ENCODE data around the gene MS4A18.

MS4A18 gene

DNA sequence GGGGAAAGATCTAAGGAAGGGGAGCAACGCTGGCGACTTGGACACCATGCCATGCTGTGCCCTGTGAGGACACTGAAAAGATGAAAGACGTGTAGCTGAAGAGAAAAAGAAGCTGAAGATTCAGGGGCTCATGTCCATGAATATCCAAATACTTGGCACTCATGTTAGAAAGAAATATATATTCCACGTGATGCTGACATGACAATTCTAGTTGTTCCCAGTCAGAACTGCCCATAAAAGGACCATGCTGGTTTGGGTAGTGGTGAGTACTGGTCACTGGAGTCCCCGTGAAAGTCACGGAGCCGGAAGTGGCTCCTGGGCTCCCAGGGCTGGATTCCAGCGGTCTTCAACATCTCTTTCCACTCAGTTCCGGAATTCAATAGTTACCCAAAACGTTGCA, 42.0 kb downstream of the MS4A18 start:
- no peak for DNase-seq (ENCODE audit: low read depth, low spot score)

DNA sequence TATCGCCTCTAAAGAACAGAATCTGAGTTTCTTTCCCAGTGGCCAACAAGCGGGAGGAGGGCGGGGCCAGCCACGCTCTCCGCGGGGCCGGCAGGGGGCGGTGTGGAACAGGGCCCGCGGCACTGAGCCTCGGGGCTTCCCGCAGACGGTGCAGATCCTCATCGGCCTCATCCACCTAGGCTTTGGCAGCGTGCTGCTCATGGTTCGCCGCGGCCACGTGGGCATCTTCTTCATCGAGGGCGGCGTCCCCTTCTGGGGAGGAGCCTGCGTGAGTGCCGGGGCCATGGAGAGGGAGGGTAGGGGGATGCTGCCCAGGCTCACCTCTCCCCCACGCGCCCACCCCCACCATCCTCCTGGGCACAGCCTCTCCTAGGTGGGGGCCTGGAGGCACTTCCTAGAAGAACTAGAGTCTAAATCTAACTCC, 42.9 kb downstream of the MS4A18 start:
- DNase-seq (ENCODE audit: low read depth, low spot score) = no peak

DNA sequence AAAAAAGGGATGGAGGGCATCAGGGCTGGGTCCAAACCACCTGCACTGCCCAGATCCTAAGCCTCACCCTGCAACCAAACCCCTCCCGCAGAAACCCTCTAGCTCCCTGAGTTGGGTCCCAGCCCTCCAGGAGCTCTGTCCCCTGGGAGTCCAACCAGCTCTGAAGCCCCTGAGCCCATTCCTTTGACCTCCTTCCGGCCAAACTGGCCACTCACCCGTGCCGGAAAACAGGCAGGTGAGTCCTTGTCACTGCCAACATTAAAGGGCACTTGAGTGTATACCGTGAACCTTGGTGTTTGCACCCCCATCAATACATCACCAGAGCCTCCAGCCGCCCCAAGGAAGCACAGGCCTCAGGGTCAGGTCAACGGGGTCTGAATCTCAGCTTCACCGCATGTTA, 43.7 kb downstream of the MS4A18 start:
- DNase-seq (ENCODE audit: low read depth, low spot score) = no peak

DNA sequence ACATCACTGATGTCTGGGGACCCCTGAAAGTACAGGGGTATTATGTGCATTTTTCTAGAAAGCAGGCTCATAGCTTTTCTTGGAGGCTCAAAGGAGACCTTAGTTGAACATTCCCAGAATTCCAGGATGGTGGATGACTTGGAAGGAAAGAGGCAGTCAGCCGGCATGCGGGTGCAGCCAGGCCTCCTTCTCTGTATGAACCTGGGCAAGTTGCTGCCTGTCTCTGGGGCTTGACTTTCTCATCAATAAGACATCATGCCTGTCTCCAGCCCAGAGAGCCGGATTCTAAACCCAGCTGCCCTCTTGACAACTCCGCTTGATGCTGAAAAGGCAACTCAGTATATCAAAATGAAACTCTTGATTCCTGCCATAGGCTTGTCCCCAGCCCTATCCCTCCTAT, 44.8 kb downstream of the MS4A18 start:
- DNase-seq (ENCODE audit: low read depth, low spot score) = no peak

DNA sequence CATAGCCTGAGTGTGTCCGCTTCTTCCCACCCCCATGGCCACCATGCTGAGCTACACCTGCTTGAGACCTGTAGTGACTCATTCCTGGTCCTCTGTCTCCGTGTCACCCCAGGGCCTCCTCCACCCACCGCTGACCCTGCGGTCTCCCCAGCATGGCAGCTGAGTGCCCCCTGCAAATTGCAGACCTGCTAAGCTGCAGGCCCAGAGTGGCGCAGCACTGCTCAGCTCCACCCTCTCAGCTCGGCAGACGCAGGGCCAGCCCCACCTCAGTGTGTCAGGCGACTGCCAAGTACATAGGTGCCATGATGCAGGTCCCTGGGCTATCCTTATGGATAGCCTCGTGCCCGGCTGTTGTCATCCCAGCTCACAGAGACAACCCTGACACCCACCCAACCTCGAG, 45.3 kb downstream of the MS4A18 start:
- no peak for DNase-seq (ENCODE audit: low read depth, low spot score)

DNA sequence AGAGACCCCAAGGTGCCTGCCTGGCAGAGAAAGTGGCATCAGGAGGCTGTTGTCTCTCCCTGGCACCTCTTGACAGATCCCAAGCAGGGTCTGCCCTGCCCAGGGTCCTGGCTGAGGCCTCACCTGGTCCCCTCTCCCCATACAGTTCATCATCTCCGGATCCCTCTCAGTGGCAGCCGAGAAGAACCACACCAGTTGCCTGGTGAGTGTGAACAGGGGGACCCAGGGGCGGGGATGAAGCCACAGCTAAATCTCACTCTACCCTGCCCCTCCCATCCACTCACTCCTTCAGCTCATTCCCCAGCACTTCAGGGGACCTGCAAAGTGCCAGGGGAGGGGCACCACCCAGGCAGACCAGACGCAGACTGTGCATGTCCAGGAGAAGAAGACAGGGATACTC, 46.6 kb downstream of the MS4A18 start:
- no peak for DNase-seq (ENCODE audit: low read depth, low spot score)

DNA sequence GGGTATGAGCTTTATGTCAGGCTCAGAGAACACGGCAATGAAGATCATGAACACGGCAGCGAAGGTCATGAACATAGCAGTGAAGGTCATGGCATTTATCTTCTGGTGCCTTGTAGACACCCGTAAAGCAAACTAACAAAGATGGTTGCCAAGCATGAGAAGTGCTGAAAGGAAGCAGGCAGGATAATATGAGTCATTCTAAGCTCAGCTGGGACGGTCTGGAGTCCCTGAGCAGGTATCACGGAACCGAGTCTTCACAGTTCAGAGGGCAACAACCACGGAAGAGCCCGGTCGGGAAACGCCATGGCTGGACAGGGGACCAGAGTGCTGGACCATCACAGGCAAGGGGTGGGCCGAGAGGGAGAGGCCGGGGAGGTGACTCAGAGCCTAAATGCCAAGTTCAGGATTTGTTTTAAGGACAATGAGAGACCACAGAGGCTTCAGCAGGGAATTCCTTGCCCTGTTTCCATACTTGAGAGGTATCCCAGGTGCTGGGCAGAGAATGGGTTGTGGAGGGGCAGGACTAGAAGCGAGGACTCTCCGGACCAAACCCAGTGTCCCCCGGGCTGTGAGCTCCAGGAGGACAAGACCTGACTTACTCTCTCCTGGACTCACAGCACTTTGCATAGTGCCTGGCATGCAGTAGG, 47.5 kb downstream of the MS4A18 start:
- no peak for DNase-seq (ENCODE audit: low read depth, low spot score)

DNA sequence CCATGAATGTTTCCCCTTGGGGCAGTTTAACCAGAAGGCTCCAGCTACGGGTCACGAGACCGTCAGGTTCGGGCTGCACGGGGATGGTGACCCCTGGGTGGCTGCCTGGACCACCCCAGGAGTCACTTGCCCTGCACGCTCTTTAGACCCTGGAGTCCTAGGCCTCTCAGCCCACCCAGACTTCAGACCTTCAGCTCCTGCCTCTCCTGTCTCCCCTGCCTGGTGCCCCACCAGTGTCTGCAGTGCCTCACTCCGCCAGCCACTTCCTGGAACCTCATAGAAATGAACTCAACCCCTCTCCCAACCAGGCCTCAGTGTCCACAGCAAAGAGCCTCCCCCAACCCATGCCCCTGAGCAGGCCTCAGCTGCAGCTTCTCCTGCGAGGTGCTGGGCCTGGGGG, 48.1 kb downstream of the MS4A18 start:
- DNase-seq (ENCODE audit: low read depth, low spot score) = no peak

DNA sequence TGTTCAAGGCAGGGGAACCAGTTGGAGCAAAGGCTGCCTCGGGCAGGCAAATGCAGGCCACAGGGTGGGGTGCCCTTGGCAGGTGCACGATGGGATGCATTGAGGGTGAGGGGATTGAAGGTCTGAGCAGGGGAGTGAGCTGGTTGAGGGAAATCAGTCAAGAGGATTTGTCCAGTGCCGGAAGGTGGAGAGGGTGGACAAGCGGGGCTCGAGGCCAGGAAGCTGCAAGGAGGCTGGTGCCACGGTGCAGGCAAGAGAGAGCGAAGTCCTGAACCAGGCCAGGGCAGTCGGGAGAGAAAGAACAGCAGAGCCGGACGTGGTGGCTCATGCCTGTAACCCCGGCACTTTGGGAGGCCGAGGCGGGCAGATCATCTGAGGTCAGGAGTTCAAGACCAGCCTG, 50.2 kb downstream of the MS4A18 start:
- no peak for DNase-seq (ENCODE audit: low read depth, low spot score)

DNA sequence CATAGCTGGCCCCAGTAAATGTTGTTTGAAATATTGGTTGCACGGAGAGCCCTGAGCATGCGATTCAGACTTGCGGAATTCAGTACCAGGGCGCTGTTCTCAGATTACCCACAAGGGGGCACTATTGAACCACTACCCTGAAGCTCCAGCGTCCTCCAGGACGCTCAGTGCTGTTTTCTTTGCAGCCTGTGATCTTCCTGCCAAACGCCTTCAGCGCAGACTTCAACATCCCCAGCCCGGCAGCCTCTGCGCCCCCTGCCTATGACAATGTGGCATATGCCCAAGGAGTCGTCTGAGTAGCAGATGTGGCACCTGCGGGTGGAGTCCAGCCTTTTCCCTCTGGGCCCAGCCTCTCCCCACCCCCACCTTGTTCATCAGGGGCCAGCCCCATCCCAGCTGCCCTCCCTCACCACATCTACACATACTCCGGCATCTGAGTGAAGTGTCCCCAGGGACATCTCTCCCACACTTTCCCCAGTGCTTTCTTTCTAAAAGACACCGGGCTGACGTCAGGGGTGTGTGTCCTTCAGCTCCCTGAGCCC, 51.0 kb downstream of the MS4A18 start:
- DNase-seq (ENCODE audit: low read depth, low spot score) = peak; percentile 52

DNA sequence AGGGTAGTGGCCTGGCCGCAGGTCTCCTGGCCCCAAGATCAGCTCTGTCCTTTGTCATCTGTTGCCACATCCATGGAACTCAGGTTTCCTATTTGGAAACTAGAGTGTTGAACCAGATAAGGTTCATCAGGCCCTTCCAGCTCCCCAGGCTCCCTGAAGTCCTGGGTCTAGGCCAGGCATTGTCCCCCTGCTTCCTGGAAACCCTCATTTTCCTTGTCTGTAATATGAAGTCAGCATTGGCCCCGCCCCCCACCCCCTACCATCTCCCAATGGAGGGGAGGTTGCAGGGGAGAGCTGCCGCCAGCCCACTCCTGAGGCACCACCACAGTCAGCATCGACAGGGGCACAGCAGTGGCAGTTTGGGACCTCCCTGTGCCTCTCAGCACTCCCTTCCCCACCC, 51.6 kb downstream of the MS4A18 start:
- DNase-seq (ENCODE audit: low read depth, low spot score) = no peak

DNA sequence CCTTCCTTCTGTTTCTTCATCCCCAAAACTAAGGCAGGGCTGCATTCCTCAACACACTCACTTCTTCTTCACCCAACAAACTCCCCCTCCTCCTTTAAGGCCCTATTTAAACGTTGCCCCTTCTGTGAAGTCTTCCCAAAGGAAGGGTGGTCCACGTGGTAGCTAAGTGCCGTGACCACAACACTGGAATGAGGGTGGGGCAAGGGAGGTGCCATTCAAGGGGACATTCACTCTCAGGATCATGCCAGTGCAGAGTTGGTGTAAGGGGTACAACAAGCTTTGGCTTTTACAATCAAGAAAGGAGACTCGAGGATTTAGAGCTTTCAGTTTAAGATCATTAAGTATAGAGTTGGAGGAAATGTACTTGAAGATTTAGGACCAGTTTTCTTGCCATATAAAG, 52.6 kb downstream of the MS4A18 start:
- DNase-seq (ENCODE audit: low read depth, low spot score) = no peak

DNA sequence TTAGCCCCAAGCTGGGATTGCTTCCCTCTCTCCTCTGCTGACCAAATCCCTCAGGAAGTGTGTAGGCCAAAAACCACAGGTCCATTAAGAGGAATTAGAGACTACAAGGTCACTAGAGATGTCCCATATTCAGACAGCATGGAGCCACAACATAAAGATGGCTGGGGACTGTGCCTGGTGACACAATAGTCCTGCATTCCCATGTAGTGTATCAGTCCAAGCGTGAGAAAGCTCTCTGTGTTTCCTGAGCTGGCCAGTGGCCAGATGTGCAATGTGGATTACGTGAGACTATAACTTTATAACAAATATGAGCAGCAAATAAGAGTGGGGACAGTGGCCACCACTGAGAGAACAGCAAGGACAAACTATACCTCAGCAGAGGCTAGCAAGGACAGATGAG, 53.1 kb downstream of the MS4A18 start:
- DNase-seq (ENCODE audit: low read depth, low spot score) = no peak

DNA sequence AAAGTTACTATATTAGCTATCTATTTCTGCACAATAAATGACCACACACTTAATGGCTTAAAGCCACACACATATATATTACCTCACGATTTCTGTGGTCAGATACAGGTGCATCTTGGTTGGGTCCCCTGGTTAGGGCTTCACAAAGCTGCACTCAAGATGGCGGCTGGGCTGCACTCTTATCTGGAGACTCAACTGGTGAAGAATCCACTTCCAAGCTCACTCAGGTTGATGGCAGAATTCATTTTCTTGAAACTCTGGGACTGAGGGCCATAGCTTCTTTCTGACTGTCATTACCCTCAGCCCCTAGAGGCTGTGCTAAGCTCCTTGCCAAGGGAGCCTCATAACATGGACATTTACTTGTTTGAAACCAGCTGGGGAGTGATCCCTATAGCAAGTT, 55.5 kb downstream of the MS4A18 start:
- DNase-seq (ENCODE audit: low read depth, low spot score) = no peak

DNA sequence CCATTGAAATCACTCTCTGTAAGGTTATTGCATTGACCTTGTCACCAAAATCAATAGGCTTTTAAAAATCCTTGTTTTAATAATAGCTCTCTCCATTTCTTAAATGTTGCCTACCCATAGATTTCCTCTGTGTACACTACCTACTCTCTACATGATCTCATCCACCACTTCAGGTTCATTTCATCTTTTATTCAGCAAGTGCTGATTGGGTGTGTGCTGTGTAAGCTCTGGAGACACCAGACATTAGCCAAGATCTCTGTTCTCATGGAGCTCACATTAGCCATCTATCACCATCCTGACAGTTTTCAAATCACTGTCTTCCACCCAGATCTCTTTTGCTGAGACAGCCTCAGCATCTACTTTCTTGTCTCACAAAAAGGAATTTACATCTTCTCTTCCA, 56.3 kb downstream of the MS4A18 start:
- DNase-seq (ENCODE audit: low read depth, low spot score) = no peak

DNA sequence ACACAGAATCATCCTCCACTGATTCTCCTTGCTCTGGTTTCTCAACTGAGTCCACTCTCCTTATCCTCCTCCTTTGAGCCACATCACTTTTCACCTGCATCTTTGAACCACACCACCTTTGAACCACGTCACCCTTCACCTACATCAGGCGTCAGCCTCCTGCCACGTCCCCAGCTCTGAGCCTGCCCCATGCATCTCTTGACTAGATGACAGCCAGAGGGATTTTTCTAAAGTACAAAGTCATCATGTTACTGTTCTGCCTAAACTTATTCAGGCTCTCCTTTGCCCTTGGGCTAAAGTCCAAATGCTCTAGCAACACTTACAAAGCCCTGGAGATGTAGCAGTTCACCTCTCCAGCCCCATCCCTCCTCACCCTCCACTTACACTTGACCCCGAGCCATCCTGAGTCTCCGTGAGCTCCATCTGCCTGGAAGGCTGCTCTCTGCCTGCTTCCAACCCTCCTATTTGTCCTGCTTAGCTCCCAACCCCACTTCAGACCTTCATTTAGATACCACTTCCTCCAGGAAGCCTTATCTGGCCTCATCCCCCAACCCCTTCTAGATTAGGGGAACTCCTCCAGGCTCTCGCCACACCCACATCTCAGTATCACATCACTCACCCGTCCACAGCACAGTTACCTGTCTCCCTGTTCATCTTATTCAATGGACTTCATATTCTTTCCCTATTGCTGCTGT, 56.9 kb downstream of the MS4A18 start:
- no peak for DNase-seq (ENCODE audit: low read depth, low spot score)

DNA sequence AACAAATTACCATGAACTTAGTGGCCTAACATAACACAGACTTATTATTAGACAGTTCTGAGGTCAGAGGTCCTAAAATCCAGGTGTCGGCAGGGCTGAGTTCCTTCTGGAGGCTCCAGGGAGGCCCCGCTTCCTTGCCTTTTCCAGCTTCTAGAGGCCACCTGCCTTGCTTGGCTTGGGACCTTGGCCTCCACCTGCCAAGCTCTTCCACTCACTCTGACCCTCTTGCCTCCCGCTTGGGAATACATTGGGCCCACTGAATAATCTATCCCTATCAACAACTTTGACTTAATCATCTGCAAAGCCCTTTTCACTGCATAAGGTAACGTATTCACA, 57.4 kb downstream of the MS4A18 start:
- no peak for DNase-seq (ENCODE audit: low read depth, low spot score)

DNA sequence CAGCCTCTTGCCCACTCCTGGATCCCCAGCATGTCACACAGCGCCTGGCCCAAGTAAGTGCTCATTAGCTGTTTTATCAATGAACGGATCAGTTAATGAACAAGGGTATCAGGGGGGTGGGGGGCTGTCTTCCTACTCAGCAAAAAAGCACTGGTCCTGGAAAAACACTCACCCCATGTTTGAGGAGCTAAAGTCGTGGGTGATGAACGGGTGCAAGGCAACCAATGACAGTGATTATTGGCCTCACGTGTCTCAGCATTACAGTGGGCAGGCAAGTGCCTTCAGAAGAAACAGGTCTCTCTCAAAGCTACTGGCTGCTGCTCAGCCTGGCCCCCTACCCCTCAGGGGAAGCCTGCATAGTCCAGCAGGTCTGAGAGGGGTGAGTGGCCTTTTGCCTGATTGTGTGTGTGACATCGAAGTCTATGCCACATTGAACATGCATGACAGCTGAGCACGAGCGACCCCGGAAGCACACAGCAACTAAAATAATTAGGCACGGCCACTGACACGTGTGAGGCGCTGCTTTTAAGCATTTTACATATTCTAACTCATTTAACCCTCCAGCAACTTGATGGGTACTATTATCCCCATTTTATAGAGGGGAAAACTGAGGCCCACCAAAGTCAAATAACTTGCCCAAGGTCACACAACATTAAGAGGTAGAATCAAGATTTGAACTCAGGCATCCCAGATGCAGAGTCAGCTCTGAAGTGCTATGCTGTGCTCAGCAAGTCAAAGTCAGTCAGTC, 58.0 kb downstream of the MS4A18 start:
- DNase-seq (ENCODE audit: low read depth, low spot score) = no peak

DNA sequence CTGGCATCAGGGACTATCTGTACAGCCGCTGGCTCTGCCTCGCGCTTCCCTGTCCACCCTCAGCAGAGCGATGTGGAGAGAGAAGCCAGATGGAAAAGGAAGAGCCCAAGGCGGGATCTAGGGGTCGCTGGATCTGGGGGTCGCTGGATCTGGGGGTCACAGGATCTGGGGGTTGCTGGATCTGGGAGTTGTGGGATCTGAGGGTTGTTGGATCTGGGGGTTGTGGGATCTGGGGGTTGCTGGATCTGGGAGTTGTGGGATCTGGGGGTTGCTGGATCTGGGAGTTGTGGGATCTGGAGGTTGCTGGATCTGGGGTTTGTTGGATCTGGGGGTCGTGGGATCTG, 58.6 kb downstream of the MS4A18 start:
- no peak for DNase-seq (ENCODE audit: low read depth, low spot score)

DNA sequence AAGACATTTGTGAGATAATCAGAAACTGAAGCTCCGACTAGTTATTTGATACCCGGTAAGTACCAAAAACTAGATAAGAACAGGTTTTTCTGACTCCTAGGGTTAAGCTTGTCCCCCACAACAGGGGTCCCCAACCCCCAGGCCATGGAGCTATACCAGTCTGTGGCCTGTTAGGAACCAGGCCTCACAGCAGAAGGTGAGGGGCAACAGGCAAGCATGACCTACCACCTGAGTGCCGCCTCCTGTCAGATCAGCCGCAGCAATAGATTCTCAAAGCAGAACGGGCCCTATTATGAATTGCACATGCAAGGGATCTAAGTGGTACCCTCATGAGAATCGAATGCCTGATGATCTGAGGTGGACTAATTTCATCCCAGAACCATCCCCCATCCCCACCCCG, 59.4 kb downstream of the MS4A18 start:
- DNase-seq (ENCODE audit: low read depth, low spot score) = no peak

DNA sequence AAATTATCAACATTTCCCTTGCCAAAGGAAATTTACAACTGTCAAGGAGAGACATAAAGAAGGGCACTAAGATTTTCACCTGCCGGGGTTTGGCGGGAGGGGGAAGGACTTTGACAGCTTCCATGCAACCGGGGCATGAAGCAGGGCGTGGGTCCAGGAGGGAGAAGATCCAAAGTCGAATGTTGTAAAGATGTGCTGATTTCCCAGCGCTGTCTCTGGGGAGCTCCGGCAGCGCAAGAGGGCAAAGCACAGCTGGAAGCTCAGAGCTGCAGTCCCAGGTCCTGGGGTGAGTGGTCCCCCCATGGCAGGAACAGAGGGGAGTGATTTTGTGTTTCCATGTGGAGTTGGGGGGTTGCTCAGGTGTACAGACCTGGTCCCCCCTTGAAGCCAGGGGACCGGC, 60.6 kb downstream of the MS4A18 start, which contains the start of gene MS4A10:
MS4A10 (plus strand) TSS at position 198 of the 400 bp plus-strand sequence. CDS start 5,003 bp downstream, outside the sequence.
- no peak for DNase-seq (ENCODE audit: low read depth, low spot score)

DNA sequence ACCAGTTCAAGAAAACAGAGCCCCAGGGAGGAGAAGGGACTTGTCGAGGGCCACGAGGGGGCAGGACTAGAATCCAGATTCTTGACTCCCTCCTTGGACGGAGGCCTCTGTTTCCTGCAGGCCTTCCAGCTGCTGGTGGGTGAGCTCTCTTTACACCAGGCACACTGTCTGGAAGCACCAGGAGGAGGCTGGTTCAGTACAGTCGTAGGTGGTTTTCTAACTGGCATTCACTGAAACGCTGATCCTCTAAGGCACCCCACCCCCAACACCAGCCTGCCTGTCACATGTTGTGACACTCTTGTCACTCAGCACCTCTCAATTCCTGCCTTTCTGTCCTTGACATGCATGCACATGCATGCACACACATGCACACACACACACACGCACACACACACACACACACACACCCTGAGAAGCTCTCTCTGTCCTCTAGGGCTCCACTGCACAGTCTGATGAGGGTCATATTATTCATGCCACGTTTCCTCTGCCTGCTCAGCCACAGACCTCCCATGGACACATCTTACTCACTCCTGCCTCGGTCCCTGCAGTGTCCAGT, 61.4 kb downstream of the MS4A18 start:
- no peak for DNase-seq (ENCODE audit: low read depth, low spot score)

Data from activated CD4-positive, CD25-positive, alpha-beta regulatory T cell treated with anti-CD3 and anti-CD28 coated beads, Interleukin-2, amount 50 U/mL, for 16 hours (primary cell).